GM12891 (cell line): ENCODE results near the gene ZDHHC3.

Experiments
- DNase-seq: peaks from one replicate; pipeline ENCODE4 v3.0.0; 2011; ENCODE audit warnings: low spot score; ENCODE audit not compliant: insufficient read length
- FAIRE-seq: peaks from 2 replicates; lab custom pipeline; 2011; peaks lifted over from hg19 to GRCh38; lab: Jason Lieb, UNC
- PAX5 ChIP-seq: IDR thresholded peaks from 2 replicates; pipeline ENCODE4 v1.6.1; 2011; ENCODE audit warnings: low read length, moderate library complexity, mild to moderate bottlenecking; ENCODE audit not compliant: insufficient read depth, severe bottlenecking
- POLR2A ChIP-seq: IDR thresholded peaks from 2 replicates; pipeline ENCODE4 v1.6.1; 2011; ENCODE audit warnings: low read depth, low read length, control low read depth
- POLR2AphosphoS5 ChIP-seq: IDR thresholded peaks from 2 replicates; pipeline ENCODE4 v1.6.1; 2011; ENCODE audit warnings: low read depth, low read length, control low read depth
- POU2F2 ChIP-seq: IDR thresholded peaks from 2 replicates; pipeline ENCODE4 v1.6.1; 2011; ENCODE audit warnings: low read depth, mild to moderate bottlenecking, control low read depth, low read length, moderate library complexity
- SPI1 ChIP-seq: IDR thresholded peaks from 2 replicates; pipeline ENCODE4 v1.6.1; 2011; ENCODE audit warnings: low read depth, low read length, control low read depth
- TAF1 ChIP-seq: IDR thresholded peaks from 2 replicates; pipeline ENCODE4 v1.6.1; 2011; ENCODE audit warnings: low read depth, low read length, control low read depth

Gene ZDHHC3

GRCh38 chr3:44907612-44908011 lies 68.4 kb downstream of the ZDHHC3 start:
- no peak for DNase-seq
- no peak for FAIRE-seq
- TF ChIP-seq TAF1 (no peak), POLR2AphosphoS5 (no peak), POLR2A (no peak), SPI1 (no peak), PAX5 (no peak), POU2F2 (no peak)

- FAIRE-seq (no peak), DNase-seq (no peak)
- TF ChIP-seq POLR2A (no peak), POU2F2 (no peak), POLR2AphosphoS5 (no peak), SPI1 (no peak), TAF1 (no peak), PAX5 (no peak)
Measured at GRCh38 chr3:44906997-44907396, 69.0 kb downstream of the ZDHHC3 start.

- FAIRE-seq (no peak), DNase-seq (no peak)
Measured at GRCh38 chr3:44905446-44906157, 70.4 kb downstream of the ZDHHC3 start.

GRCh38 chr3:44903751-44904150 lies 72.2 kb downstream of the ZDHHC3 start:
- no peak for TF ChIP-seq POLR2AphosphoS5
- TF ChIP-seq POLR2A = no peak
- no peak for TF ChIP-seq TAF1
- no peak for DNase-seq
- FAIRE-seq = no peak

More at GRCh38 chr3:44905446-44906157, 70.4 kb downstream of the ZDHHC3 start:
- no peak for TF ChIP-seq SPI1
- TF ChIP-seq POLR2AphosphoS5 = no peak
- no peak for TF ChIP-seq PAX5
- no peak for TF ChIP-seq POLR2A
- no peak for TF ChIP-seq TAF1

GRCh38 chr3:44903314-44903713 lies 72.7 kb downstream of the ZDHHC3 start:
- TF ChIP-seq POLR2A = no peak
- no peak for TF ChIP-seq POU2F2
- no peak for TF ChIP-seq SPI1
- TF ChIP-seq PAX5 = no peak
- no peak for TF ChIP-seq TAF1
- TF ChIP-seq POLR2AphosphoS5 = no peak
- FAIRE-seq = no peak
- DNase-seq = no peak

- no peak for DNase-seq
- no peak for FAIRE-seq
- TF ChIP-seq SPI1 (no peak), PAX5 (no peak), POU2F2 (no peak), TAF1 (no peak), POLR2AphosphoS5 (no peak), POLR2A (no peak)
Measured at GRCh38 chr3:44902628-44903027, 73.3 kb downstream of the ZDHHC3 start.

GRCh38 chr3:44899683-44900367 lies 76.1 kb downstream of the ZDHHC3 start:
- DNase-seq (no peak), FAIRE-seq (no peak)
- TF ChIP-seq POU2F2 (no peak), SPI1 (no peak), POLR2AphosphoS5 (no peak), PAX5 (no peak), POLR2A (no peak), TAF1 (no peak)

- FAIRE-seq = no peak
- TF ChIP-seq PAX5 (no peak), POLR2A (no peak), POU2F2 (no peak), TAF1 (no peak), POLR2AphosphoS5 (no peak), SPI1 (no peak)
- no peak for DNase-seq
Measured at GRCh38 chr3:44896440-44896839, 79.5 kb downstream of the ZDHHC3 start.

GRCh38 chr3:44894485-44894884 lies 81.5 kb downstream of the ZDHHC3 start:
- no peak for DNase-seq
- FAIRE-seq = no peak
- TF ChIP-seq SPI1 (no peak), TAF1 (no peak), POU2F2 (no peak), PAX5 (no peak), POLR2A (no peak), POLR2AphosphoS5 (no peak)

- FAIRE-seq = no peak
- no peak for TF ChIP-seq SPI1
- no peak for TF ChIP-seq POLR2AphosphoS5
- TF ChIP-seq PAX5 = no peak
- no peak for TF ChIP-seq TAF1
- TF ChIP-seq POU2F2 = no peak
- no peak for TF ChIP-seq POLR2A
- DNase-seq = no peak
Measured at GRCh38 chr3:44893097-44893496, 82.9 kb downstream of the ZDHHC3 start.
